GM23338 (cell line): ENCODE data around the gene RCBTB1. TPM values are rescaled to one million over a fixed set of nuclear protein-coding genes. Genes with fewer than 3 reads are reported as not detected.

ENCODE experiments used
- ATAC-seq: fragments of 200-7000 bp; cut with Tn5 transposase; 3 replicates; pipeline ENCODE4 v1.9.1; 2020
- DNase-seq: peaks from one replicate; pipeline ENCODE4 v3.0.0-alpha.2; 2015; ENCODE audit warnings: low spot score
- H2AFZ ChIP-seq: fragments of 200-600 bp; sonication (generic); 2 replicates; pipeline ENCODE4 v1.8.0; 2016; ENCODE audit warnings: antibody characterized with exemption, mild to moderate bottlenecking, moderate library complexity
- H3F3A ChIP-seq: fragments of 200-600 bp; sonication (generic); replicated peaks from 2 replicates; pipeline ENCODE4 v1.8.0; 2017; ENCODE audit warnings: antibody characterized with exemption, mixed run types, low read depth
- H3K27ac ChIP-seq: fragments of 200-600 bp; sonication (generic); 2 replicates; pipeline ENCODE4 v1.6.1; 2016; ENCODE audit warnings: low read depth
- H3K27me3 ChIP-seq: fragments of 200-600 bp; sonication (generic); 2 replicates; pipeline ENCODE4 v1.8.0; 2016; ENCODE audit warnings: mild to moderate bottlenecking, mixed run types, moderate library complexity; ENCODE audit not compliant: insufficient read depth
- H3K36me3 ChIP-seq: fragments of 200-600 bp; sonication (generic); 2 replicates; pipeline ENCODE4 v1.8.0; 2016; ENCODE audit warnings: mild to moderate bottlenecking; ENCODE audit not compliant: insufficient read depth
- H3K4me1 ChIP-seq: fragments of 200-600 bp; sonication (generic); 2 replicates; pipeline ENCODE4 v1.8.0; 2016; ENCODE audit warnings: mild to moderate bottlenecking, moderate library complexity; ENCODE audit not compliant: insufficient read depth
- H3K4me2 ChIP-seq: fragments of 200-600 bp; sonication (generic); 2 replicates; pipeline ENCODE4 v1.7.1; 2017; ENCODE audit warnings: mixed run types
- H3K4me3 ChIP-seq: fragments of 200-600 bp; sonication (generic); 2 replicates; pipeline ENCODE4 v1.6.1; 2016; ENCODE audit warnings: mixed run types
- H3K79me2 ChIP-seq: fragments of 200-600 bp; sonication (generic); replicated peaks from 2 replicates; pipeline ENCODE4 v1.8.0; 2017; ENCODE audit warnings: mild to moderate bottlenecking; ENCODE audit not compliant: insufficient read depth
- H3K9me2 ChIP-seq: fragments of 200-600 bp; sonication (generic); 2 replicates; pipeline ENCODE4 v1.8.0; 2017; ENCODE audit not compliant: insufficient read depth
- H4K20me1 ChIP-seq: fragments of 200-600 bp; sonication (generic); replicated peaks from 2 replicates; pipeline ENCODE4 v1.8.0; 2017; ENCODE audit warnings: mild to moderate bottlenecking; ENCODE audit not compliant: insufficient read depth
- H3K27ac Mint-ChIP-seq: 2 replicates; pipeline ENCODE4 v1.8.0; 2020; ENCODE audit warnings: inconsistent platforms, mild to moderate bottlenecking, moderate library complexity, mixed read lengths
- H3K27me3 Mint-ChIP-seq: 3 replicates; pipeline ENCODE4 v1.8.0; 2022; ENCODE audit warnings: low read depth, mild to moderate bottlenecking, moderate library complexity, mixed read lengths, inconsistent platforms; ENCODE audit not compliant: insufficient read depth, poor library complexity
- H3K36me3 Mint-ChIP-seq: 3 replicates; pipeline ENCODE4 v1.8.0; 2021; ENCODE audit warnings: low read depth, mild to moderate bottlenecking, inconsistent platforms, moderate library complexity, mixed read lengths
- H3K4me1 Mint-ChIP-seq: 3 replicates; pipeline ENCODE4 v1.8.0; 2020; ENCODE audit warnings: mild to moderate bottlenecking, inconsistent platforms, mixed read lengths
- H3K4me3 Mint-ChIP-seq: 3 replicates; pipeline ENCODE4 v1.8.0; 2021; ENCODE audit warnings: moderate library complexity, mild to moderate bottlenecking, inconsistent platforms, mixed read lengths
- H3K9me3 Mint-ChIP-seq: 3 replicates; pipeline ENCODE4 v1.8.0; 2020; ENCODE audit warnings: moderate library complexity, mild to moderate bottlenecking, inconsistent platforms, mixed read lengths
- CREB1 ChIP-seq: fragments of 250-450 bp; sonication (Bioruptor Pico); IDR thresholded peaks from 2 replicates; pipeline ENCODE4 v1.5.0; 2020; ENCODE audit warnings: low read depth, mild to moderate bottlenecking, moderate library complexity
- ETS1 ChIP-seq: IDR thresholded peaks from 2 replicates; pipeline ENCODE4 v1.6.1; 2016; ENCODE audit warnings: antibody characterized with exemption
- EZH2 ChIP-seq: fragments of 200-600 bp; sonication (generic); IDR thresholded peaks from one replicate; pipeline ENCODE4 v1.8.0; 2017; ENCODE audit warnings: antibody characterized with exemption, mild to moderate bottlenecking, low read depth; ENCODE audit not compliant: unreplicated experiment
- EZH2phosphoT487 ChIP-seq: fragments of 200-600 bp; sonication (generic); IDR thresholded peaks from one replicate; pipeline ENCODE4 v1.8.1; 2018; ENCODE audit warnings: antibody characterized with exemption; ENCODE audit not compliant: unreplicated experiment
- JUNB ChIP-seq: IDR thresholded peaks from one replicate; pipeline ENCODE4 v1.6.1; 2016; ENCODE audit warnings: antibody characterized with exemption; ENCODE audit not compliant: unreplicated experiment
- POLR2AphosphoS5 ChIP-seq: IDR thresholded peaks from 2 replicates; pipeline ENCODE4 v1.6.1; 2016; ENCODE audit warnings: antibody characterized with exemption, low read depth
- STAT1 ChIP-seq: IDR thresholded peaks from one replicate; pipeline ENCODE4 v1.6.1; 2016; ENCODE audit warnings: antibody characterized with exemption; ENCODE audit not compliant: unreplicated experiment
- ZNF114 ChIP-seq: fragments of 250-450 bp; sonication (Bioruptor Pico); IDR thresholded peaks from 2 replicates; pipeline ENCODE4 v1.5.0; 2020; ENCODE audit warnings: mild to moderate bottlenecking, moderate library complexity
- polyA plus RNA-seq: library from polyadenylated mRNA; unstranded; fragments of >200 nt; fragmentation: Nextera tagmentation; extraction: Ambion mirVana; gene quantifications from 2 replicates; pipeline ENCODE4 v1.2.1, GENCODE V29; 2016
- total RNA-seq: library from RNA; depleted of rRNA; stranded (reverse); fragments of >200 nt; shearing (Covaris generic); gene quantifications from 2 replicates; pipeline ENCODE4 v1.2.3, GENCODE V29; 2014
- TF ChIP-seq, protein P1 (sequence below): IDR thresholded peaks from one replicate; pipeline ENCODE4 v1.6.1; 2018; ENCODE audit warnings: antibody characterized with exemption; ENCODE audit not compliant: unreplicated experiment
- TF ChIP-seq, protein P2 (sequence below): fragments of 250-450 bp; sonication (Bioruptor Pico); IDR thresholded peaks from 2 replicates; pipeline ENCODE4 v1.5.0; 2020; ENCODE audit warnings: mild to moderate bottlenecking, moderate library complexity

RCBTB1 gene
- total and polyA plus RNA-seq, 2 experiments from 2014 or later = 10.8 to 33.5 TPM

DNA sequence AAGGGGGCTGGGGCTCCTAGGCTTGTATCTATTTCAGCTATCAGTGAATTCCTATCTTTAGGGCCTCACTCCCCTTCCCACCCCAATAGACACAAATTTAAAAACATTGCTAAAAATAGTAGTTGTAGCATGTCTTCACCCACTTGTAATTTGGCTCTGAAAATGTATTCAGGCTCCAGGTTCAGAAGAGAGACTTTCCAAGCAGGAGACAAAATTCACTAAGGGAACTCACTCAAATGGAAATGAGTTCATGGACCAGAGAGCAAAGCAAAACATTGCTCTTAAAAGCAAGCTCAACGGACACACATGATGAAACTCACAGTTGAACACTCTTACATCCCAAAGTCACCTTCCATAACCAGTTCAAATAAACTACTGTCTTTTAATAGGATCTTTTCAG, 52.8 kb downstream of the RCBTB1 start:
- Histone ChIP-seq H2AFZ (no peak overlapping the region), H4K20me1 (no peaks in the 10 kb centered on the region), H3K4me2 (no peak overlapping the region), H3K9me2 (no peaks in the 10 kb centered on the region), H3F3A (no peaks in the 10 kb centered on the region), H3K27ac (no peak overlapping the region), H3K4me3 (no peak overlapping the region), H3K36me3 (no peaks in the 10 kb centered on the region), H3K4me1 (no peaks in the 10 kb centered on the region), H3K79me2 (no peaks in the 10 kb centered on the region), H3K27me3 (no peaks in the 10 kb centered on the region)
- Mint-ChIP-seq H3K4me3 (no peak overlapping the region), H3K36me3 (peaks cover 7% of the 10 kb centered on the region; the same call in 1 of the 3 replicates), H3K27me3 (no peaks in the 10 kb centered on the region), H3K4me1 (no peaks in the 10 kb centered on the region), H3K27ac (no peak overlapping the region), H3K9me3 (no peaks in the 10 kb centered on the region)
- no peak for DNase-seq
- no peak for ATAC-seq
- no peak for TF ChIP-seq STAT1
- TF ChIP-seq EZH2phosphoT487 = no peak
- no peak for TF ChIP-seq POLR2AphosphoS5
- TF ChIP-seq, protein P1, sequence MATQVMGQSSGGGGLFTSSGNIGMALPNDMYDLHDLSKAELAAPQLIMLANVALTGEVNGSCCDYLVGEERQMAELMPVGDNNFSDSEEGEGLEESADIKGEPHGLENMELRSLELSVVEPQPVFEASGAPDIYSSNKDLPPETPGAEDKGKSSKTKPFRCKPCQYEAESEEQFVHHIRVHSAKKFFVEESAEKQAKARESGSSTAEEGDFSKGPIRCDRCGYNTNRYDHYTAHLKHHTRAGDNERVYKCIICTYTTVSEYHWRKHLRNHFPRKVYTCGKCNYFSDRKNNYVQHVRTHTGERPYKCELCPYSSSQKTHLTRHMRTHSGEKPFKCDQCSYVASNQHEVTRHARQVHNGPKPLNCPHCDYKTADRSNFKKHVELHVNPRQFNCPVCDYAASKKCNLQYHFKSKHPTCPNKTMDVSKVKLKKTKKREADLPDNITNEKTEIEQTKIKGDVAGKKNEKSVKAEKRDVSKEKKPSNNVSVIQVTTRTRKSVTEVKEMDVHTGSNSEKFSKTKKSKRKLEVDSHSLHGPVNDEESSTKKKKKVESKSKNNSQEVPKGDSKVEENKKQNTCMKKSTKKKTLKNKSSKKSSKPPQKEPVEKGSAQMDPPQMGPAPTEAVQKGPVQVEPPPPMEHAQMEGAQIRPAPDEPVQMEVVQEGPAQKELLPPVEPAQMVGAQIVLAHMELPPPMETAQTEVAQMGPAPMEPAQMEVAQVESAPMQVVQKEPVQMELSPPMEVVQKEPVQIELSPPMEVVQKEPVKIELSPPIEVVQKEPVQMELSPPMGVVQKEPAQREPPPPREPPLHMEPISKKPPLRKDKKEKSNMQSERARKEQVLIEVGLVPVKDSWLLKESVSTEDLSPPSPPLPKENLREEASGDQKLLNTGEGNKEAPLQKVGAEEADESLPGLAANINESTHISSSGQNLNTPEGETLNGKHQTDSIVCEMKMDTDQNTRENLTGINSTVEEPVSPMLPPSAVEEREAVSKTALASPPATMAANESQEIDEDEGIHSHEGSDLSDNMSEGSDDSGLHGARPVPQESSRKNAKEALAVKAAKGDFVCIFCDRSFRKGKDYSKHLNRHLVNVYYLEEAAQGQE = no peak
- TF ChIP-seq CREB1 (CRISPR knock-in tag) = no peak
- no peak for TF ChIP-seq ZNF114
- TF ChIP-seq EZH2 = no peak
- no peak for TF ChIP-seq ETS1
- TF ChIP-seq, protein P2, sequence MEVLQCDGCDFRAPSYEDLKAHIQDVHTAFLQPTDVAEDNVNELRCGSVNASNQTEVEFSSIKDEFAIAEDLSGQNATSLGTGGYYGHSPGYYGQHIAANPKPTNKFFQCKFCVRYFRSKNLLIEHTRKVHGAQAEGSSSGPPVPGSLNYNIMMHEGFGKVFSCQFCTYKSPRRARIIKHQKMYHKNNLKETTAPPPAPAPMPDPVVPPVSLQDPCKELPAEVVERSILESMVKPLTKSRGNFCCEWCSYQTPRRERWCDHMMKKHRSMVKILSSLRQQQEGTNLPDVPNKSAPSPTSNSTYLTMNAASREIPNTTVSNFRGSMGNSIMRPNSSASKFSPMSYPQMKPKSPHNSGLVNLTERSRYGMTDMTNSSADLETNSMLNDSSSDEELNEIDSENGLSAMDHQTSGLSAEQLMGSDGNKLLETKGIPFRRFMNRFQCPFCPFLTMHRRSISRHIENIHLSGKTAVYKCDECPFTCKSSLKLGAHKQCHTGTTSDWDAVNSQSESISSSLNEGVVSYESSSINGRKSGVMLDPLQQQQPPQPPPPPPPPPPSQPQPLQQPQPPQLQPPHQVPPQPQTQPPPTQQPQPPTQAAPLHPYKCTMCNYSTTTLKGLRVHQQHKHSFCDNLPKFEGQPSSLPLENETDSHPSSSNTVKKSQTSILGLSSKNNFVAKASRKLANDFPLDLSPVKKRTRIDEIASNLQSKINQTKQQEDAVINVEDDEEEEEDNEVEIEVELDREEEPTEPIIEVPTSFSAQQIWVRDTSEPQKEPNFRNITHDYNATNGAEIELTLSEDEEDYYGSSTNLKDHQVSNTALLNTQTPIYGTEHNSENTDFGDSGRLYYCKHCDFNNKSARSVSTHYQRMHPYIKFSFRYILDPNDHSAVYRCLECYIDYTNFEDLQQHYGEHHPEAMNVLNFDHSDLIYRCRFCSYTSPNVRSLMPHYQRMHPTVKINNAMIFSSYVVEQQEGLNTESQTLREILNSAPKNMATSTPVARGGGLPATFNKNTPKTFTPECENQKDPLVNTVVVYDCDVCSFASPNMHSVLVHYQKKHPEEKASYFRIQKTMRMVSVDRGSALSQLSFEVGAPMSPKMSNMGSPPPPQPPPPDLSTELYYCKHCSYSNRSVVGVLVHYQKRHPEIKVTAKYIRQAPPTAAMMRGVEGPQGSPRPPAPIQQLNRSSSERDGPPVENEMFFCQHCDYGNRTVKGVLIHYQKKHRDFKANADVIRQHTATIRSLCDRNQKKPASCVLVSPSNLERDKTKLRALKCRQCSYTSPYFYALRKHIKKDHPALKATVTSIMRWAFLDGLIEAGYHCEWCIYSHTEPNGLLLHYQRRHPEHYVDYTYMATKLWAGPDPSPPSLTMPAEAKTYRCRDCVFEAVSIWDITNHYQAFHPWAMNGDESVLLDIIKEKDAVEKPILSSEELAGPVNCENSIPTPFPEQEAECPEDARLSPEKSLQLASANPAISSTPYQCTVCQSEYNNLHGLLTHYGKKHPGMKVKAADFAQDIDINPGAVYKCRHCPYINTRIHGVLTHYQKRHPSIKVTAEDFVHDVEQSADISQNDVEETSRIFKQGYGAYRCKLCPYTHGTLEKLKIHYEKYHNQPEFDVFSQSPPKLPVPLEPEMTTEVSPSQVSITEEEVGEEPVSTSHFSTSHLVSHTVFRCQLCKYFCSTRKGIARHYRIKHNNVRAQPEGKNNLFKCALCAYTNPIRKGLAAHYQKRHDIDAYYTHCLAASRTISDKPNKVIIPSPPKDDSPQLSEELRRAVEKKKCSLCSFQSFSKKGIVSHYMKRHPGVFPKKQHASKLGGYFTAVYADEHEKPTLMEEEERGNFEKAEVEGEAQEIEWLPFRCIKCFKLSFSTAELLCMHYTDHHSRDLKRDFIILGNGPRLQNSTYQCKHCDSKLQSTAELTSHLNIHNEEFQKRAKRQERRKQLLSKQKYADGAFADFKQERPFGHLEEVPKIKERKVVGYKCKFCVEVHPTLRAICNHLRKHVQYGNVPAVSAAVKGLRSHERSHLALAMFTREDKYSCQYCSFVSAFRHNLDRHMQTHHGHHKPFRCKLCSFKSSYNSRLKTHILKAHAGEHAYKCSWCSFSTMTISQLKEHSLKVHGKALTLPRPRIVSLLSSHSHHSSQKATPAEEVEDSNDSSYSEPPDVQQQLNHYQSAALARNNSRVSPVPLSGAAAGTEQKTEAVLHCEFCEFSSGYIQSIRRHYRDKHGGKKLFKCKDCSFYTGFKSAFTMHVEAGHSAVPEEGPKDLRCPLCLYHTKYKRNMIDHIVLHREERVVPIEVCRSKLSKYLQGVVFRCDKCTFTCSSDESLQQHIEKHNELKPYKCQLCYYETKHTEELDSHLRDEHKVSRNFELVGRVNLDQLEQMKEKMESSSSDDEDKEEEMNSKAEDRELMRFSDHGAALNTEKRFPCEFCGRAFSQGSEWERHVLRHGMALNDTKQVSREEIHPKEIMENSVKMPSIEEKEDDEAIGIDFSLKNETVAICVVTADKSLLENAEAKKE (CRISPR knock-in tag) = no peak
- TF ChIP-seq JUNB = no peak
